ENCODE measurements around the gene LRRC23.

The LRRC23 gene

GRCh38 chr12:6928022-6928702, 23.5 kb downstream of the LRRC23 start:
- Histone ChIP-seq H3K79me2 (ENCODE audit: control insufficient read depth, insufficient read depth, low read length, poor library complexity) (peaks cover 32% of the 10 kb centered on the region), H2AFZ (ENCODE audit: insufficient read depth, low read length, poor library complexity) (no peak overlapping the region), H2BK120ac (ENCODE audit: insufficient read depth, low read length, poor library complexity) (peak overlapping the region; percentile 68), H4K12ac (ENCODE audit: low read depth, low read length) (peak overlapping the region; percentile 56), H2BK5ac (ENCODE audit: low read depth, low read length, poor library complexity) (peak overlapping the region; percentile 74), H2BK12ac (ENCODE audit: low read length) (no peak overlapping the region), H4K8ac (ENCODE audit: low read depth, low read length) (peak overlapping the region; percentile 51), H3K4me2 (ENCODE audit: low read length) (peak overlapping the region; percentile 95), H3K4me3 (ENCODE audit: low read depth, low read length) (peak overlapping the region; percentile 76), H3K18ac (ENCODE audit: low read length) (peak overlapping the region; percentile 65), H3K4me1 (ENCODE audit: control insufficient read depth in 1 of 2, insufficient read depth in 2 of 2, low read length in 2 of 2) (peaks cover 34 to 39% of the 10 kb centered on the region in 2 experiments), H3K9me3 (ENCODE audit: insufficient read depth, low read depth, low read length) (no peaks in the 10 kb centered on the region), H3K4ac (ENCODE audit: low read depth, low read length) (peak overlapping the region; percentile 92), H3K27ac (ENCODE audit: low read depth, low read length) (peak overlapping the region; percentile 90), H4K91ac (ENCODE audit: low read depth, low read length) (peak overlapping the region; percentile 99), H3K27me3 (ENCODE audit: insufficient read depth, low read length) (no peaks in the 10 kb centered on the region), H3K23ac (ENCODE audit: low read length) (no peak overlapping the region), H3K36me3 (ENCODE audit: control insufficient read depth in 1 of 2, insufficient read depth in 2 of 2, low read length in 2 of 2) (peaks cover under 1% of the 10 kb centered on the region in 2 experiments), H2AK5ac (ENCODE audit: low read length) (peak overlapping the region; percentile 60), H3K79me1 (ENCODE audit: low read length) (peaks cover 35% of the 10 kb centered on the region), H3K14ac (ENCODE audit: low read length) (peak overlapping the region; percentile 56), H3K9ac (ENCODE audit: low read length) (peak overlapping the region; percentile 86)
- no CpG with 5 or more reads among the region's 79 CpGs for WGBS (ENCODE audit: extremely low coverage, insufficient coverage, insufficient read length)
- DNase-seq: no peak

- Histone ChIP-seq H3K79me1 (ENCODE audit: low read length) (peaks cover 35% of the 10 kb centered on the region), H3K27me3 (ENCODE audit: insufficient read depth, low read length) (no peaks in the 10 kb centered on the region), H2AFZ (ENCODE audit: insufficient read depth, low read length, poor library complexity) (peak overlapping the region; percentile 64), H3K9me3 (ENCODE audit: insufficient read depth, low read depth, low read length) (no peaks in the 10 kb centered on the region), H3K4ac (ENCODE audit: low read depth, low read length) (peak overlapping the region; percentile 82), H2BK12ac (ENCODE audit: low read length) (no peak overlapping the region), H3K36me3 (ENCODE audit: control insufficient read depth in 1 of 2, insufficient read depth in 2 of 2, low read length in 2 of 2) (peaks cover 5 to 7% of the 10 kb centered on the region in 2 experiments), H2AK5ac (ENCODE audit: low read length) (peak overlapping the region; percentile 60), H3K27ac (ENCODE audit: low read depth, low read length) (peak overlapping the region; percentile 90), H3K4me2 (ENCODE audit: low read length) (peak overlapping the region; percentile 95), H2BK120ac (ENCODE audit: insufficient read depth, low read length, poor library complexity) (peak overlapping the region; percentile 68), H3K9ac (ENCODE audit: low read length) (peak overlapping the region; percentile 81), H4K12ac (ENCODE audit: low read depth, low read length) (peak overlapping the region; percentile 56), H4K8ac (ENCODE audit: low read depth, low read length) (peak overlapping the region; percentile 51), H3K79me2 (ENCODE audit: control insufficient read depth, insufficient read depth, low read length, poor library complexity) (peaks cover 32% of the 10 kb centered on the region), H3K14ac (ENCODE audit: low read length) (peak overlapping the region; percentile 56), H2BK5ac (ENCODE audit: low read depth, low read length, poor library complexity) (peak overlapping the region; percentile 71), H3K23ac (ENCODE audit: low read length) (no peak overlapping the region), H3K18ac (ENCODE audit: low read length) (peak overlapping the region; percentile 65), H4K91ac (ENCODE audit: low read depth, low read length) (peak overlapping the region; percentile 52), H3K4me3 (ENCODE audit: low read depth, low read length) (peak overlapping the region; percentile 76), H3K4me1 (ENCODE audit: control insufficient read depth in 1 of 2, insufficient read depth in 2 of 2, low read length in 2 of 2) (peaks cover 34 to 39% of the 10 kb centered on the region in 2 experiments)
- no peak for DNase-seq
- no CpG with 5 or more reads among the region's 19 CpGs for WGBS (ENCODE audit: extremely low coverage, insufficient coverage, insufficient read length)
Observed at GRCh38 chr12:6928703-6929407, 24.2 kb downstream of the LRRC23 start.

DNA sequence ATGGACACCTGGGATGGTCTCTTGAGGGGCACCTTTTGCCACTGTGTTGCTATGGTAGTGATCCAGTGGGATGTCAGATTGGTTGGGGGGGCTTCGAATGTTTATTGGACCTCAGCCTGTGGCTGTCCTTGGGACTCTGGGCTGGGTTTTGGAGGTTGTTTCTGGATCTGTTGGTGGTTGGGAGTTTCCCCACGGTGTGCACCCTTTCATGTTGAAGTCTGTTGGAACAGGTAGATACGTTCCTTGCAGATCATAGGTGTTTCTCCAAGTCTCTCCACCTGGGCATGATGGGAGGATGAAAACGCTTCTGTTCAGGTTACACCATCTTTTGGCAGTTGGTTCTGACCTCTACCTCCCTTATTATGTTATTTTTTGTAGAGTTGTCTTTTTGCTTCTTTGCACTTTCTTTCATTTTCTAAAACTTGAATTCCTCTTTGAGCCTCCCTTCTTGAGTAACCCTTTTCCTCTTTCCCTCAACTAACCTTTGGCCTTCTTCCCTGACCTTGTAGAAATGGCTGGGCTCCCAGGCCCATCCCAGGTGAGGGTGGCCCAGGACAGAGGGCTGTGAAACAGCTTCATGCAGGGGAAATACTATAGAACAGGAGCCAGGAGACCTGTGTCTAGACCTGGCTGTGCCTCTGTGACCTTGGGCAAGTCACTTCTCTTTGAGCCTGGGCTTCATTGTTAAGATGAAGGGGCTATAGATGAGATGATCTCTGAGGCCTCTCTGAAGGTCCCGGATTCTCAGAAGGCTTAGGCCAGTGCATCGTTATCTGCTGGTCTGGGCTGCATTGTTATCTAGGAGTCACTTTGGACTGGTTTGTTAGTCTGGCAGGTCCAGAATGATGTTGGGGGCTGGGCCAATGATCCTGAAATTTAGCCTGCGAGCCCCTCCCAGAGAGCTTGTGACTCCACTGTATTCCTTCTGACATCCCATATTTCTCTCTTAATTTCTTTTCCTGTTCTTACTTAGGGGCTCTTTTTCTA, 25.1 kb downstream of the LRRC23 start:
- Histone ChIP-seq H3K36me3 (ENCODE audit: control insufficient read depth in 1 of 2, insufficient read depth in 2 of 2, low read length in 2 of 2) (peaks cover 11 to 16% of the 10 kb centered on the region in 2 experiments), H3K9ac (ENCODE audit: low read length) (peak overlapping the region; percentile 81), H3K9me3 (ENCODE audit: insufficient read depth, low read depth, low read length) (no peaks in the 10 kb centered on the region), H3K27me3 (ENCODE audit: insufficient read depth, low read length) (no peaks in the 10 kb centered on the region), H3K14ac (ENCODE audit: low read length) (peak overlapping the region; percentile 56), H3K18ac (ENCODE audit: low read length) (peak overlapping the region; percentile 35), H3K4me2 (ENCODE audit: low read length) (peak overlapping the region; percentile 95), H4K12ac (ENCODE audit: low read depth, low read length) (no peak overlapping the region), H3K4ac (ENCODE audit: low read depth, low read length) (peak overlapping the region; percentile 82), H2BK120ac (ENCODE audit: insufficient read depth, low read length, poor library complexity) (no peak overlapping the region), H3K79me2 (ENCODE audit: control insufficient read depth, insufficient read depth, low read length, poor library complexity) (peaks cover 32% of the 10 kb centered on the region), H3K79me1 (ENCODE audit: low read length) (peaks cover 35% of the 10 kb centered on the region), H3K4me1 (ENCODE audit: control insufficient read depth in 1 of 2, insufficient read depth in 2 of 2, low read length in 2 of 2) (peaks cover 31 to 35% of the 10 kb centered on the region in 2 experiments), H3K4me3 (ENCODE audit: low read depth, low read length) (peak overlapping the region; percentile 76), H3K27ac (ENCODE audit: low read depth, low read length) (peak overlapping the region; percentile 90), H4K8ac (ENCODE audit: low read depth, low read length) (peak overlapping the region; percentile 51), H2AK5ac (ENCODE audit: low read length) (no peak overlapping the region), H4K91ac (ENCODE audit: low read depth, low read length) (peak overlapping the region; percentile 52), H2BK5ac (ENCODE audit: low read depth, low read length, poor library complexity) (no peak overlapping the region), H2BK12ac (ENCODE audit: low read length) (no peak overlapping the region), H2AFZ (ENCODE audit: insufficient read depth, low read length, poor library complexity) (no peak overlapping the region), H3K23ac (ENCODE audit: low read length) (no peak overlapping the region)
- DNase-seq: no peak
- WGBS (ENCODE audit: extremely low coverage, insufficient coverage, insufficient read length): no CpG with 5 or more reads among the region's 7 CpGs

- no peak overlapping the region for H3K23ac ChIP-seq (ENCODE audit: low read length)
- no peak overlapping the region for H3K27ac ChIP-seq (ENCODE audit: low read depth, low read length)
- no peak overlapping the region for H3K14ac ChIP-seq (ENCODE audit: low read length)
- H3K36me3 ChIP-seq (ENCODE audit: control insufficient read depth in 1 of 2, insufficient read depth in 2 of 2, low read length in 2 of 2): peaks cover 36 to 40% of the 10 kb centered on the region in 2 experiments
- peaks cover 10 to 15% of the 10 kb centered on the region in 2 experiments for H3K4me1 ChIP-seq (ENCODE audit: control insufficient read depth in 1 of 2, insufficient read depth in 2 of 2, low read length in 2 of 2)
- no peak overlapping the region for H2BK120ac ChIP-seq (ENCODE audit: insufficient read depth, low read length, poor library complexity)
- H3K18ac ChIP-seq (ENCODE audit: low read length): no peak overlapping the region
- no peak overlapping the region for H3K4me2 ChIP-seq (ENCODE audit: low read length)
- H4K8ac ChIP-seq (ENCODE audit: low read depth, low read length): no peak overlapping the region
- H2AK5ac ChIP-seq (ENCODE audit: low read length): no peak overlapping the region
- WGBS (ENCODE audit: extremely low coverage, insufficient coverage, insufficient read length): no CpG with 5 or more reads among the region's 1 CpG
- no peaks in the 10 kb centered on the region for H3K27me3 ChIP-seq (ENCODE audit: insufficient read depth, low read length)
- H3K79me2 ChIP-seq (ENCODE audit: control insufficient read depth, insufficient read depth, low read length, poor library complexity): peaks cover 24% of the 10 kb centered on the region
- no peak overlapping the region for H2BK5ac ChIP-seq (ENCODE audit: low read depth, low read length, poor library complexity)
- no peak overlapping the region for H4K12ac ChIP-seq (ENCODE audit: low read depth, low read length)
- no peaks in the 10 kb centered on the region for H3K9me3 ChIP-seq (ENCODE audit: insufficient read depth, low read depth, low read length)
- no peak overlapping the region for H3K4me3 ChIP-seq (ENCODE audit: low read depth, low read length)
- no peak overlapping the region for H4K91ac ChIP-seq (ENCODE audit: low read depth, low read length)
- no peak overlapping the region for H2AFZ ChIP-seq (ENCODE audit: insufficient read depth, low read length, poor library complexity)
- H2BK12ac ChIP-seq (ENCODE audit: low read length): no peak overlapping the region
- H3K4ac ChIP-seq (ENCODE audit: low read depth, low read length): no peak overlapping the region
- H3K79me1 ChIP-seq (ENCODE audit: low read length): peaks cover 16% of the 10 kb centered on the region
- H3K9ac ChIP-seq (ENCODE audit: low read length): no peak overlapping the region
- DNase-seq: peak in 1 of 2 donors; percentile 60
Observed at GRCh38 chr12:6932766-6933165, 28.1 kb downstream of the LRRC23 start.

Measured in trophoblast cell (in vitro differentiated cells and primary cell).